HepG2 (cell line): ENCODE results near the gene CD72. TPM values are rescaled to one million over a fixed set of nuclear protein-coding genes. Genes with fewer than 3 reads are reported as not detected.

Experiments
- BORCS8-MEF2B ChIP-seq: sonication (generic); formaldehyde crosslinking; IDR thresholded peaks from 2 replicates; pipeline ENCODE4 v1.8.0; 2022; ENCODE audit warnings: mild to moderate bottlenecking, missing genetic modification reagents
- EEA1 ChIP-seq: sonication (generic); formaldehyde crosslinking; IDR thresholded peaks from 2 replicates; pipeline ENCODE4 v1.5.1; 2020; ENCODE audit warnings: mild to moderate bottlenecking, missing genetic modification reagents, borderline replicate concordance
- FIP1L1 ChIP-seq: fragments of 200-400 bp; formaldehyde crosslinking; IDR thresholded peaks from 2 replicates; pipeline ENCODE4 v1.6.1; 2018; ENCODE audit warnings: low read depth, mild to moderate bottlenecking, low read length, moderate library complexity, borderline replicate concordance; ENCODE audit not compliant: insufficient read depth
- HNRNPL ChIP-seq: fragments of 200-400 bp; formaldehyde crosslinking; IDR thresholded peaks from 2 replicates; pipeline ENCODE4 v1.6.1; 2017; ENCODE audit warnings: mild to moderate bottlenecking, low read depth, low read length
- HOXA5 ChIP-seq: sonication (generic); formaldehyde crosslinking; IDR thresholded peaks from 2 replicates; pipeline ENCODE4 v1.4.0; 2020; ENCODE audit warnings: missing genetic modification reagents
- KMT2B ChIP-seq: IDR thresholded peaks from 2 replicates; pipeline ENCODE4 v1.6.1; 2016; ENCODE audit warnings: missing genetic modification reagents, missing compliant biosample characterization
- LCORL ChIP-seq, 2 experiments: fragments of 450-650 bp in 1 of 2; sonication (generic) in 1 of 2; formaldehyde crosslinking in 1 of 2; IDR thresholded peaks; 2 replicates each; pipeline versions ENCODE4 v1.5.0 to v1.6.1; 2017 to 2020; ENCODE audit warnings: antibody characterized with exemption in 1 of 2, missing genetic modification reagents in 1 of 2
- MED13 ChIP-seq: sonication (generic); formaldehyde crosslinking; IDR thresholded peaks from 2 replicates; pipeline ENCODE4 v1.5.0; 2020; ENCODE audit warnings: missing genetic modification reagents
- MTA1 ChIP-seq: sonication (generic); formaldehyde crosslinking; IDR thresholded peaks from 2 replicates; pipeline ENCODE4 v1.4.0; 2020; ENCODE audit warnings: missing genetic modification reagents, mild to moderate bottlenecking, borderline replicate concordance
- MTF2 ChIP-seq: sonication (generic); formaldehyde crosslinking; IDR thresholded peaks from 2 replicates; pipeline ENCODE4 v1.5.0; 2020; ENCODE audit warnings: missing genetic modification reagents, borderline replicate concordance
- POGZ ChIP-seq: sonication (generic); formaldehyde crosslinking; IDR thresholded peaks from 2 replicates; pipeline ENCODE4 v1.4.0; 2020; ENCODE audit warnings: mild to moderate bottlenecking, missing genetic modification reagents
- SMAD1 ChIP-seq: sonication (generic); formaldehyde crosslinking; IDR thresholded peaks from 2 replicates; pipeline ENCODE4 v1.4.0; 2020; ENCODE audit warnings: missing genetic modification reagents, low read depth, mild to moderate bottlenecking, borderline replicate concordance
- TEAD2 ChIP-seq: sonication (generic); formaldehyde crosslinking; IDR thresholded peaks from 2 replicates; pipeline ENCODE4 v1.9.0; 2021; ENCODE audit warnings: missing genetic modification reagents
- YY1 ChIP-seq: IDR thresholded peaks from 2 replicates; pipeline ENCODE4 v1.6.1; 2011; ENCODE audit warnings: low read length, low read depth, moderate library complexity, mild to moderate bottlenecking; ENCODE audit not compliant: insufficient read depth, insufficient replicate concordance
- ZBTB43 ChIP-seq: sonication (generic); formaldehyde crosslinking; conservative IDR thresholded peaks from 2 replicates; pipeline ENCODE4 v1.4.0; 2020; ENCODE audit warnings: missing genetic modification reagents
- ZBTB7B ChIP-seq: sonication (generic); formaldehyde crosslinking; IDR thresholded peaks from 2 replicates; pipeline ENCODE4 v1.4.0; 2020; ENCODE audit warnings: missing genetic modification reagents
- ZFP90 ChIP-seq: sonication (generic); formaldehyde crosslinking; IDR thresholded peaks from 2 replicates; pipeline ENCODE4 v1.8.0; 2022; ENCODE audit warnings: missing genetic modification reagents, mild to moderate bottlenecking, inconsistent platforms, borderline replicate concordance
- ZNF124 ChIP-seq: sonication (generic); formaldehyde crosslinking; IDR thresholded peaks from 2 replicates; pipeline ENCODE4 v1.4.0; 2020; ENCODE audit warnings: missing genetic modification reagents
- ZNF33A ChIP-seq: sonication (generic); formaldehyde crosslinking; IDR thresholded peaks from 2 replicates; pipeline ENCODE4 v1.5.1; 2020; ENCODE audit warnings: missing genetic modification reagents, mild to moderate bottlenecking, moderate library complexity, borderline replicate concordance
- ZNF451 ChIP-seq: sonication (generic); formaldehyde crosslinking; IDR thresholded peaks from 2 replicates; pipeline ENCODE4 v1.5.0; 2020; ENCODE audit warnings: mild to moderate bottlenecking, missing genetic modification reagents
- polyA plus RNA-seq, 8 experiments: library from polyadenylated mRNA; depleted of rRNA in 3 of 8; stranded (reverse) in 7 of 8; unstranded in 1 of 8; fragments of >200 nt; fragmentation: Illumina TruSeq in 4 of 8; extraction: Trizol in 4 of 8; gene quantifications; 2 replicates each; pipeline versions ENCODE4 v1.2.1 to v1.2.3, GENCODE V29; 2011 to 2016; ENCODE audit warnings: low read depth in 4 of 8, missing spikeins in 1 of 8, mixed read lengths in 1 of 8; ENCODE audit not compliant: insufficient read depth in 1 of 8
- total RNA-seq, 5 experiments: library from RNA; depleted of rRNA; stranded (reverse); fragments of >200 nt; fragmentation: Illumina TruSeq; extraction: Trizol; gene quantifications; 2 replicates each; pipeline ENCODE4 v1.2.3, GENCODE V29; 2016; ENCODE audit warnings: low read depth in 1 of 5
- TF ChIP-seq, protein P1 (sequence below): sonication (generic); formaldehyde crosslinking; IDR thresholded peaks from 2 replicates; pipeline ENCODE4 v1.8.0; 2022; ENCODE audit warnings: missing genetic modification reagents, mild to moderate bottlenecking, moderate library complexity, borderline replicate concordance
- TF ChIP-seq, protein P2 (sequence below): sonication (generic); formaldehyde crosslinking; IDR thresholded peaks from 2 replicates; pipeline ENCODE4 v1.8.1; 2023; ENCODE audit warnings: mild to moderate bottlenecking, moderate library complexity, missing genetic modification reagents
- TF ChIP-seq, protein P3 (sequence below): sonication (generic); formaldehyde crosslinking; IDR thresholded peaks from 2 replicates; pipeline ENCODE4 v1.5.0; 2020; ENCODE audit warnings: missing genetic modification reagents

The CD72 gene
- total and polyA plus RNA-seq, 2 of the 13 experiments (the other 11 are each of a cell fraction or from before 2014, with no cell fraction given), result 0.18 to 1.1 TPM

DNA sequence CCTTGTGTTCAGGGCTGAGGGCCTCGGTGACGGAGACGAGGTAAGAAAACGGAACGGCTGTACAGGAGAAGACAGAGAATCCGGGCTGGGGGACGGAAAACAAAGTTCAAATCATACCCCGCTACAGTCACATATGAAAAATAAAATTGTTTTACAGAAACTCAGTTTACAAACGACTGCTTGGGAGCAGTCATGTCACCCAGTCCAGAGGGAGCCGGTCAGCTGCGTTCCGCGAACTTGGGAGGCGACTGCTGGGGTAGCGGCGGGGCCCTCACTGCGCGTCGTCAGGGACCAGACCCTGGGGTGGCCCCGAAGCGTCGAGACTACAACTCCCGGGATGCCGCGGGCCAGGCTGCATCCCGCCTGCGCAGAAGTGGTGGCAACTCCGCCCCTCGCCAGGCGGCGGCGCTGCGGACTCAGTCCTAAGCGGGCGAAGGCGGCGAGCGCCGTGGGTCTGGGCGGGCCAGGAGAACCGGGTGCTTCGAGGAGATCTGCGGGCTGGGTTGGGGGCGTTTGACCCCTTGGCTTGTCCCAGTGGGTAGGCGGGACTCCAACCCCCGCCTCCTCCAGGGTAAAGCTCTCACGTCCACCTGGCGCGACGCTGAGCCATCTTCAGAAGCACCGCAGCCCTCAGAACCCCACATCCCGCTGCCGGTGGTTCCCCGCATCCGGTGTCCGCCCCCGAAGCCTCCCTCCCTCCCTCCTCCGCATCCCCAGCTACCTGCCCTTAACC is 28.5 kb upstream of the CD72 start (continued):
- TF ChIP-seq HNRNPL (0 out of 2 replicates have a peak, but pooled peaks have one; percentile 40), ZFP90 (peak; percentile 90), BORCS8-MEF2B (no peak; the same call in 1 of the 2 replicates), ZBTB7B (CRISPR knock-in tag) (peak; percentile 48), MTF2 (CRISPR knock-in tag) (0 out of 2 replicates have a peak, but pooled peaks have one; percentile 28), HOXA5 (CRISPR knock-in tag) (peak; percentile 86), ZNF124 (0 out of 2 replicates have a peak, but pooled peaks have one; percentile 35), YY1 (peak; percentile 60), MED13 (CRISPR knock-in tag) (0 out of 2 replicates have a peak, but pooled peaks have one; percentile 29), SMAD1 (peak; percentile 83; the same call in 1 of the 2 replicates), TEAD2 (CRISPR knock-in tag) (no peak), FIP1L1 (no peak), ZNF451 (CRISPR knock-in tag) (no peak), LCORL (IDR thresholded peaks at IDR 0.05) (no peak), LCORL (CRISPR knock-in tag; IDR thresholded peaks at IDR 0.05) (peak; percentile 70), ZBTB43 (0 out of 2 replicates have a peak, but pooled peaks have one; percentile 54), POGZ (peak; percentile 43; the same call in 1 of the 2 replicates), KMT2B (CRISPR knock-in tag) (peak; percentile 62; the same call in 1 of the 2 replicates), EEA1 (CRISPR knock-in tag) (0 out of 2 replicates have a peak, but pooled peaks have one; percentile 27), MTA1 (CRISPR knock-in tag) (no peak), ZNF33A (peak; percentile 22; the same call in 1 of the 2 replicates)
- TF ChIP-seq, protein P1, sequence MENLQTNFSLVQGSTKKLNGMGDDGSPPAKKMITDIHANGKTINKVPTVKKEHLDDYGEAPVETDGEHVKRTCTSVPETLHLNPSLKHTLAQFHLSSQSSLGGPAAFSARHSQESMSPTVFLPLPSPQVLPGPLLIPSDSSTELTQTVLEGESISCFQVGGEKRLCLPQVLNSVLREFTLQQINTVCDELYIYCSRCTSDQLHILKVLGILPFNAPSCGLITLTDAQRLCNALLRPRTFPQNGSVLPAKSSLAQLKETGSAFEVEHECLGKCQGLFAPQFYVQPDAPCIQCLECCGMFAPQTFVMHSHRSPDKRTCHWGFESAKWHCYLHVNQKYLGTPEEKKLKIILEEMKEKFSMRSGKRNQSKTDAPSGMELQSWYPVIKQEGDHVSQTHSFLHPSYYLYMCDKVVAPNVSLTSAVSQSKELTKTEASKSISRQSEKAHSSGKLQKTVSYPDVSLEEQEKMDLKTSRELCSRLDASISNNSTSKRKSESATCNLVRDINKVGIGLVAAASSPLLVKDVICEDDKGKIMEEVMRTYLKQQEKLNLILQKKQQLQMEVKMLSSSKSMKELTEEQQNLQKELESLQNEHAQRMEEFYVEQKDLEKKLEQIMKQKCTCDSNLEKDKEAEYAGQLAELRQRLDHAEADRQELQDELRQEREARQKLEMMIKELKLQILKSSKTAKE, result no peak
- TF ChIP-seq, protein P2, sequence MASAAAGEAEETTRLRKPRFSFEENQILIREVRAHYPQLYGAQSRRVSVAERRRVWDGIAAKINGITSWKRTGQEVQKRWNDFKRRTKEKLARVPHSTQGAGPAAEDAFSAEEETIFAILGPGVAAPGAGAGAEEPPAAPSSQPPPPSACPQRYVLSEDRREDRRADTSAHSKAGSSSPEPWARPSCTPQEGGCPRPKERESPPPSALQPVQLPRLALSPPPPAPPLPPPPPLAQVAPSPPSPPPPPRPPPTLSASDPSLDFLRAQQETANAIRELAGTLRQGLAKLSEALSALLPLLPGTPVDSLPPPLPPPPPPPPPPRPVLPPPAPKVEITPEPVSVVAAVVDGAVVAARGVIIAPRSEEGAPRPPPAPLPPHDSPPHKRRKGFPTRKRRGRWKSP (CRISPR knock-in tag), result peak; percentile 72; the same call in 1 of the 2 replicates
- TF ChIP-seq, protein P3, sequence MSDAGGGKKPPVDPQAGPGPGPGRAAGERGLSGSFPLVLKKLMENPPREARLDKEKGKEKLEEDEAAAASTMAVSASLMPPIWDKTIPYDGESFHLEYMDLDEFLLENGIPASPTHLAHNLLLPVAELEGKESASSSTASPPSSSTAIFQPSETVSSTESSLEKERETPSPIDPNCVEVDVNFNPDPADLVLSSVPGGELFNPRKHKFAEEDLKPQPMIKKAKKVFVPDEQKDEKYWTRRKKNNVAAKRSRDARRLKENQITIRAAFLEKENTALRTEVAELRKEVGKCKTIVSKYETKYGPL (CRISPR knock-in tag), result no peak
